A549 (cell line): Measurements from ENCODE around the gene LHFPL5.

Experiments used
- BHLHE40 ChIP-seq: IDR thresholded peaks from 2 replicates; pipeline ENCODE4 v1.6.1; 2012; ENCODE audit warnings: low read depth, low read length, inconsistent platforms
- CBX8 ChIP-seq: fragments of 200-600 bp; sonication (generic); IDR thresholded peaks from 2 replicates; pipeline ENCODE4 v1.6.1; 2016
- EP300 ChIP-seq, 2 experiments: fragments of >200 bp; sonication (Bioruptor Twin); formaldehyde crosslinking; IDR thresholded peaks; 2 replicates in 1 of 2; 3 replicates in 1 of 2; pipeline ENCODE4 v1.6.1; 2016 to 2017
- HMGXB4 ChIP-seq: fragments of 250-450 bp; sonication (Bioruptor Pico); IDR thresholded peaks from 2 replicates; pipeline ENCODE4 v1.5.0; 2021; ENCODE audit warnings: mild to moderate bottlenecking, moderate library complexity, borderline replicate concordance
- MYC ChIP-seq: IDR thresholded peaks from 2 replicates; pipeline ENCODE4 v1.6.1; 2012; ENCODE audit warnings: mild to moderate bottlenecking, inconsistent platforms, low read length, improper control_type of control experiment, borderline replicate concordance
- PHF8 ChIP-seq: fragments of 200-600 bp; sonication (generic); IDR thresholded peaks from 2 replicates; pipeline ENCODE4 v1.6.1; 2016; ENCODE audit warnings: low read depth, mild to moderate bottlenecking, antibody characterized with exemption, moderate library complexity, borderline replicate concordance
- POLR2A ChIP-seq: IDR thresholded peaks from 2 replicates; pipeline ENCODE4 v1.6.1; 2012; ENCODE audit warnings: mild to moderate bottlenecking, low read length
- RAD21 ChIP-seq, 2 experiments: fragments of >200 bp in 1 of 2; sonication (Bioruptor Twin) in 1 of 2; formaldehyde crosslinking in 1 of 2; IDR thresholded peaks in 1 of 2; conservative IDR thresholded peaks in 1 of 2; 2 replicates in 1 of 2; 3 replicates in 1 of 2; pipeline ENCODE4 v1.6.1; 2012 to 2018; ENCODE audit warnings: inconsistent platforms in 1 of 2
- TF ChIP-seq, protein P1 (sequence below): fragments of >200 bp; sonication (Bioruptor Twin); formaldehyde crosslinking; IDR thresholded peaks from 3 replicates; pipeline ENCODE4 v1.5.1; 2016
- TF ChIP-seq, protein P2 (sequence below): fragments of 450-650 bp; IDR thresholded peaks from 2 replicates; pipeline ENCODE4 v1.6.1; 2014; ENCODE audit warnings: antibody characterized with exemption
- TF ChIP-seq, protein P3 (sequence below): IDR thresholded peaks from 2 replicates; pipeline ENCODE4 v1.6.1; 2012

GRCh38 chr6:35833536-35833935 is 28.4 kb downstream of the LHFPL5 start:
- TF ChIP-seq PHF8 (no peak), BHLHE40 (no peak), CBX8 (no peak), EP300 (IDR thresholded peaks at IDR 0.05) (no peak), POLR2A (no peak), MYC (no peak), HMGXB4 (CRISPR knock-in tag) (no peak), RAD21 (conservative IDR thresholded peaks at IDR 0.05 in 1 of 2, IDR thresholded peaks at IDR 0.05 in 1 of 2) (no peak)
- TF ChIP-seq, protein P1, sequence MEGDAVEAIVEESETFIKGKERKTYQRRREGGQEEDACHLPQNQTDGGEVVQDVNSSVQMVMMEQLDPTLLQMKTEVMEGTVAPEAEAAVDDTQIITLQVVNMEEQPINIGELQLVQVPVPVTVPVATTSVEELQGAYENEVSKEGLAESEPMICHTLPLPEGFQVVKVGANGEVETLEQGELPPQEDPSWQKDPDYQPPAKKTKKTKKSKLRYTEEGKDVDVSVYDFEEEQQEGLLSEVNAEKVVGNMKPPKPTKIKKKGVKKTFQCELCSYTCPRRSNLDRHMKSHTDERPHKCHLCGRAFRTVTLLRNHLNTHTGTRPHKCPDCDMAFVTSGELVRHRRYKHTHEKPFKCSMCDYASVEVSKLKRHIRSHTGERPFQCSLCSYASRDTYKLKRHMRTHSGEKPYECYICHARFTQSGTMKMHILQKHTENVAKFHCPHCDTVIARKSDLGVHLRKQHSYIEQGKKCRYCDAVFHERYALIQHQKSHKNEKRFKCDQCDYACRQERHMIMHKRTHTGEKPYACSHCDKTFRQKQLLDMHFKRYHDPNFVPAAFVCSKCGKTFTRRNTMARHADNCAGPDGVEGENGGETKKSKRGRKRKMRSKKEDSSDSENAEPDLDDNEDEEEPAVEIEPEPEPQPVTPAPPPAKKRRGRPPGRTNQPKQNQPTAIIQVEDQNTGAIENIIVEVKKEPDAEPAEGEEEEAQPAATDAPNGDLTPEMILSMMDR: no peak
- TF ChIP-seq, protein P2, sequence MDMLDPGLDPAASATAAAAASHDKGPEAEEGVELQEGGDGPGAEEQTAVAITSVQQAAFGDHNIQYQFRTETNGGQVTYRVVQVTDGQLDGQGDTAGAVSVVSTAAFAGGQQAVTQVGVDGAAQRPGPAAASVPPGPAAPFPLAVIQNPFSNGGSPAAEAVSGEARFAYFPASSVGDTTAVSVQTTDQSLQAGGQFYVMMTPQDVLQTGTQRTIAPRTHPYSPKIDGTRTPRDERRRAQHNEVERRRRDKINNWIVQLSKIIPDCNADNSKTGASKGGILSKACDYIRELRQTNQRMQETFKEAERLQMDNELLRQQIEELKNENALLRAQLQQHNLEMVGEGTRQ: no peak
- TF ChIP-seq, protein P3, sequence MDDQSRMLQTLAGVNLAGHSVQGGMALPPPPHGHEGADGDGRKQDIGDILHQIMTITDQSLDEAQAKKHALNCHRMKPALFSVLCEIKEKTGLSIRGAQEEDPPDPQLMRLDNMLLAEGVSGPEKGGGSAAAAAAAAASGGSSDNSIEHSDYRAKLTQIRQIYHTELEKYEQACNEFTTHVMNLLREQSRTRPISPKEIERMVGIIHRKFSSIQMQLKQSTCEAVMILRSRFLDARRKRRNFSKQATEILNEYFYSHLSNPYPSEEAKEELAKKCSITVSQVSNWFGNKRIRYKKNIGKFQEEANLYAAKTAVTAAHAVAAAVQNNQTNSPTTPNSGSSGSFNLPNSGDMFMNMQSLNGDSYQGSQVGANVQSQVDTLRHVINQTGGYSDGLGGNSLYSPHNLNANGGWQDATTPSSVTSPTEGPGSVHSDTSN: no peak
